COLO668 (cell line): Measurements from ENCODE around the gene PDE1A.

ENCODE experiments used
- DNase-seq: peaks from one replicate; lab custom pipeline; 2025; ENCODE audit not compliant: unreplicated experiment; lab: John Stamatoyannopoulos, UW

The PDE1A gene

GRCh38 chr2:182144041-182144775 lies 282.6 kb downstream of the PDE1A start:
- no peak for DNase-seq

DNA sequence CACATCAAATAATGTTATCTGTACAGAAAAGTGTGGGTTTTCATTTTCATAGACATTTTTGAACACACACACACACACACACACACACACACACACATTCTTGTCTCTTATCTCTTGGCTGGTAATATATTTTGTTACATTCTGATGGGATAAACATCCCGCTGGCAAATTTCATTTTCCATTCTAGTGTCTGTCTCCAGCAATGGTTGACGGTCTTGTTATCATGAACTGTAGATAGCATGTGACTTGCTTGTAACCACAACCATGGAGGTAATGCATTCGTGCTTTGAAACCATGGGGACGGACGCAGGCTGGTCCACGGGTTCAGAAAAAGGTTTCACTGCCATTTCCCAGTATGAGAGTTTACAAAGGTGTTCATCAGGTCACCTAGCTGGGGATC lies 284.8 kb downstream of the PDE1A start:
- no peak for DNase-seq

DNA sequence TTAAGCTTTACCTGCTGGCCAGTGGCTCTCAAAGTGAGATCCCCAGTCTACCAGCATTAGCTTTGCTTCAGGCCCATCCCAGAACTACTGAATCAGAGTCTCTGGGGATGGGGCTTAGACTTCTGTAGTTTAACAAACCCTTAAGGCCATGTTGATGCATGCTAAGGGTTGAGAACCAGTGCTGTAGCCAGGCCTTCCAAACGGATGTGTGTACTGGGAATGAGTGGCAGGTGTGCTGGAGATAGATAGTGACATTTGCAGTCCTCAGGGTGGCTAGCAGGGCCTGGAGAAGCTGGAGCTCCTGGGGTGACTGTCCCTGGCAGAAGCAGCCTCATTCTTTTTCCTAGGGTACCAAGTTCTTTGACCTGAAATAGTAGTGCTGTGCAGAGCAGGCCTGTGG lies 292.6 kb downstream of the PDE1A start:
- DNase-seq, result no peak

DNA sequence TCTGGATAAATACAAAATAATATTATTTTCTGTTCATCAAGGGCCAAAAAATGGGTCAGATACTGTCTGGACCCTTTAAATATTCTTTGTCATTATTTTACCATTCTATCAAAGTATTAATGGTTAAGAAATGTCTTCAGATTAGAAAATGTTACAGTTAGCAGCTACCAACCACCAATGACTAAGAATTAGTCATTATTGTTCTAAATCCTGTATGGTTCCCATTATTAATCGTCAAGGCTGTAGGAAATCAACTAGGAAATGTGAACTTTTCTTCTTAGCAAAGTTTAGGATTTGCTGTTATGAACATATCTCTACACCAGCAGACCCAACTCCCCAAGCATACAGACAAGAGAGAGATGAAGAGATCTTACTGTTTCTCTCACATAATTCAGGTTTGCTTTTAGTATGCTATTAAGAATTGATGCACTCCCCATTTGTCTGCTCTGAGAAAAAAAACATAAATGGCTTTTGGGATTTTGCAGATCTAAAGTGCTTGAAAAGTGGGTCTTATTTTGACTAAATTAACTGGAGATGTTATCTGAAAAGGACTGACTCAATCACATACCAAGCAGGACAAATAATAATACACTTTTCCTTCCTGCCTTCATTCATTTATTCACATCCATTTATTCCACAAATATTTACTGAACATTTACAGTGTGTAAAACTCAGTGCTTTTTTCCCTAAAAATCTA lies 293.5 kb downstream of the PDE1A start:
- DNase-seq, result no peak

DNA sequence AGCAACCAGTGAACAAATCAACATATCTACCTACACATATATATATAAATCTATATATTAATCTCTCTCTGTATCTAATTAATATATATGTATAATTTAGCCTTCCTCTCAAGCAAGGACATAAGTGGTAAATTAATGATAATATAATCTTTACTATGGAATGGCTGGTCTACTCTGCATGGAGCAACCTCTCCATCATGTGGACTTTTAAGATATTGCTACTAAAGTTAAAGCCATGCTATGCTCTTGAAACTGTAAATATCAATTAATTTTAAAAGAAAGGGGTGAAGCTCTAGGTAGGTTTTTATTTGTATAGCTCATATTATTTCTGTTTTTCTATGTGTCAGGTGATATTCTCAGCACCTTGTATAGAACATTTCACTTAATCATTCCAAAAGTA lies 294.2 kb downstream of the PDE1A start:
- DNase-seq, result no peak

GRCh38 chr2:182128821-182129707 lies 297.8 kb downstream of the PDE1A start:
- DNase-seq, result no peak

DNA sequence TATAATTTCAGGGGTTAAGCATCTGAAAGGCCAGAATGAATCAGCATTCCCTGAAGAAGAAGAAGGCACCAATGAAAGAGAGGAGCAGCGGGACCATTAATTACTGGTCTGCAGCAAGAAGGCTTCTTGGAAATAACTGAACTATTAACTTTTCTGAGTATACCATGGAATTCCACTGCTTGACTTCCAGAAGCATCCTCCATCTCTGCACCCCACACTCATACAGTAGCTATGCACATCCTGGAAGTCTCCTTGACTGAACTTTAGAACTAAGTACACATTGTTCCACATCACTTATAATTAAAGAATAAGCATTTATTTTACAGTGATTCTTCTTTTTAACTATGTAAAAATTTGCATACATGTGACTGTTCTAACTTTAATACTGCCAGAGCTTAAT lies 309.6 kb downstream of the PDE1A start:
- DNase-seq, result no peak

DNA sequence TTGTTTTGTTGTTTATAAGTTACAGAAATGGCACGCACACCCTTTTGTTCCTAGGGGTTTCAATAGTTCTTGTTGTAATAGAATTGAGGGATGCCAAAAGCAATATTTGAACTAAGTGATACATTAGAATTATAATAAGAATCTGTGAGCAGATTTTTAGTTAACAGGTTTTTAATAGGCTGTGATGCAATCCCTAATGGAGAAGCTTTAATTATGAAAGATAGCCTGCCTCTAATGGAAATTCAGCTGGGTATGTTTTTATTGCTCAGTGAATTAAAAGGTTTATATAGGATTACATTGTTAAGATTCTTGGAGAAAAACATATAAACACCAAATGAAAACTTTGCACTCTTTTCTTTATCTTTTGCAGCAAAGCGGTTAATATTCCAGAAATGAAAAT lies 310.1 kb downstream of the PDE1A start:
- no peak for DNase-seq

- DNase-seq, result no peak
Measured at GRCh38 chr2:182115258-182115657, 311.6 kb downstream of the PDE1A start.

DNA sequence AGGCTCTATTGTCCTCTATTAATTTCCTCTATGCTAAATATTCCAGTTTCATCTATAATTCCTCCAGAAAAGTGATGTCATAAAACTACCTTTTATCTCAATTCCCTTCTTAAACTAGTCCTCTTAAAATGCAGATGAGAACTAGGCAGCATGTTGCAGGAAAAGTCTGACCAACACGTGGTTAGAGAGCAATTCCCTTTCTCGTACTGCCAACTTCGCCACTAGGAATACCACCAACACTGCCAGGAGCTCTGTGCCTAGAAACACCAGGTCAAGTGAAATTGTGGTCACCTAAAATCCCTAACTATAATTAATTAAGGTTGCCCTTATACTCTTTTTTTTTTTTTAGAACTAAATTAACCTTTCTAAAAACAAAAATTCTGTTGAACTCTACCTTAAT lies 313.5 kb downstream of the PDE1A start:
- no peak for DNase-seq

DNA sequence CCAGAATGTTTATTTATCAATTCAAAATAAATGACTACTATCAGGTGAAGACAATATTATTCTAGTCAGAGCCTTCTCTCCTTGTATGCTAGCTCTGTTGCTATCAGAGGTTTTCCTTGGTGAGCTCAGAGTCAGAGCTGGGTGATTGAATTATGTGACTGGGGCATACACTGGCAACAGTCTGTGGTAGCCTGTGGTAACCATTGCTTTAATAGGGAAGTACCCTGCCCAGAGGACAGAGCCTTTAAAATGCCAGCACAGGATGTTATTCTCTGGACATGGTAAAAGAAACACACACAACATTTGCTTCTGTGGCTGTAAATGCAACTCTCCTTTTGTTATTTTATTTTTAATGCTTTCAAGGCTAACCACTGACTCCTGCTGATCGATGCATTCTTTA lies 316.5 kb downstream of the PDE1A start:
- DNase-seq, result no peak

- DNase-seq, result no peak
Measured at GRCh38 chr2:182103526-182103925, 323.3 kb downstream of the PDE1A start.

DNA sequence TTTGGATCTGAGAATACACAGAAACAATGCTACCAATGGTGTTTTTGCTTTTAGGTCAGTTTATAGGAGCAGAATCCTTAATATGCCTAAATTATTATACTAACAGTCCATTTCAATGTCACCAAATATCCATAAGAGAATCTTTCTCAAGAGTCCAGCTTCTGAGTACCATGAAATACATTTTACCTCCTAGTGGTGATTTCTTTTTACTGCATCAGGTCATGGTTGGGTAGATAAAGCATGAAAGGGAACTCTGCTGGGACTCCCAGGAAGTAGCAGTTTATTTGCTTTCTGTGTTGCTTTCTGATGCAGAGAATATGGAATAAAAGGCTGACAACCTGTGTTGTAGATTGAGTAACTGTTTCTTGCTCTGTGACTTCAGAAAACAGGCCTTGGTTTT lies 325.6 kb downstream of the PDE1A start:
- DNase-seq, result no peak

DNA sequence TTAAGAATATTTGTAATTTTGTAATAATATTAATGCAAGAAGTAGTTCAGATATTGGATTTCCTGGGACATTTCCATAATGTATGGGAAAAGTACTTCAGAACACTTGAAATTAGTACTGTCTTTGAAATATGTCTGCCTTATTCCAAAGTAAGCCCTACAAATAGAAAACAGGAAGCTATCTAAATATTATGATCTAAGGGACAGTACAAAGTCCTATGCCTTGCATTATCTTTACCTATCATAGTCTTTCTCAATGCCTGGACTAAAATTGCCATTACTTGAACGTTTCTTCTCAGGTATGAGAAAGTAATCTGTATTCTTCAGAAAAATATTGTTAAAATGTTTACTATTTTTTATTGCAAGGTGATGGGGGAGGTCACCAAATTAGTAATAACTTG lies 328.2 kb downstream of the PDE1A start:
- DNase-seq, result no peak

- no peak for DNase-seq
Measured at GRCh38 chr2:182097571-182098164, 329.2 kb downstream of the PDE1A start.

DNA sequence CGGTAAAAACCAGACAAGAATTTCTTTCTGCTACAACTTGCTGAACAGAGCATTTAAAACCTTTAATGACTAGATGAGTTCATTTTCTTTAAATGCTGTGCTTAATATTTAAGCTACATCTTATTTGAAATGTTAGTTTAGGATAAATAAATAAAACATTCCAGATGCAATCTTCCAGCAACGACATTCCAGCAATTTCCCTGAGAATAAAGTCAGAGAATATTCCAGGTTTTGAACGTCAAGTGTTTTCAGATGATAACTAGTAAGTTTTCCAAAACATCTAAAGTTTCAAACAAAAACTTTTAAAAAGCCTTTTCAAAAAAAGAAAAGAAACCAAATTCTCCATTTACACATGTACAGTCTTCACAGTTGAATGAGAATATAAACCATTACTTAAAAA lies 336.4 kb downstream of the PDE1A start:
- no peak for DNase-seq
